ENCODE results near the gene TBC1D8.
A peak's percentile ranks its signal among the peaks of the same experiment; 100 is the strongest.

The TBC1D8 gene

GRCh38 chr2:101111262-101111838 lies 39.8 kb downstream of the TBC1D8 start:
- no peak for DNase-seq

GRCh38 chr2:101109451-101110118 lies 41.6 kb downstream of the TBC1D8 start:
- no peak for DNase-seq

- no peak for DNase-seq
Measured at GRCh38 chr2:101108357-101108756, 42.8 kb downstream of the TBC1D8 start.

- DNase-seq = no peak
Measured at GRCh38 chr2:101107241-101107640, 43.9 kb downstream of the TBC1D8 start.

- DNase-seq = no peak
Measured at GRCh38 chr2:101106453-101107181, 44.6 kb downstream of the TBC1D8 start.

GRCh38 chr2:101105654-101106053 lies 45.5 kb downstream of the TBC1D8 start:
- no peak for DNase-seq

- DNase-seq = no peak
Measured at GRCh38 chr2:101097638-101098037, 53.5 kb downstream of the TBC1D8 start.

- DNase-seq = no peak
Measured at GRCh38 chr2:101096619-101097142, 54.5 kb downstream of the TBC1D8 start.

GRCh38 chr2:101094351-101094750 lies 56.8 kb downstream of the TBC1D8 start:
- no peak for DNase-seq

- DNase-seq = no peak
Measured at GRCh38 chr2:101089942-101090799, 61.0 kb downstream of the TBC1D8 start.

- DNase-seq = peak in 1 of 2 donors; percentile 3
Measured at GRCh38 chr2:101089419-101089818, 61.8 kb downstream of the TBC1D8 start.

- no peak for DNase-seq
Measured at GRCh38 chr2:101087638-101088037, 63.5 kb downstream of the TBC1D8 start.

- DNase-seq = no peak
Measured at GRCh38 chr2:101083613-101084012, 67.6 kb downstream of the TBC1D8 start.

- DNase-seq = no peak
Measured at GRCh38 chr2:101082998-101083397, 68.2 kb downstream of the TBC1D8 start.

- DNase-seq = no peak
Measured at GRCh38 chr2:101081375-101081907, 69.7 kb downstream of the TBC1D8 start.

GRCh38 chr2:101080211-101081068 lies 70.7 kb downstream of the TBC1D8 start:
- DNase-seq = no peak

GRCh38 chr2:101076581-101076980 lies 74.6 kb downstream of the TBC1D8 start:
- no peak for DNase-seq

- DNase-seq = no peak
Measured at GRCh38 chr2:101064868-101065549, 86.2 kb downstream of the TBC1D8 start.

GRCh38 chr2:101064505-101064867 lies 86.7 kb downstream of the TBC1D8 start:
- no peak for DNase-seq

- DNase-seq = no peak
Measured at GRCh38 chr2:101064125-101064502, 87.1 kb downstream of the TBC1D8 start.
